Upper lobe of left lung (tissue), 4 donors: Measurements from ENCODE around the gene STX17.

Experiments
- CTCF ChIP-seq, 6 experiments: fragments of 450-650 bp in 4 of 6; fragments of 200-600 bp in 2 of 6; sonication (generic) in 2 of 6; IDR thresholded peaks; one replicate each; pipeline ENCODE4 v1.5.1; 2016 to 2019; ENCODE audit warnings: antibody characterized with exemption in 6 of 6
- EP300 ChIP-seq, 4 donors: sonication (generic); formaldehyde crosslinking; IDR thresholded peaks; one replicate each; pipeline ENCODE4 v1.5.1; 2017; ENCODE audit warnings: antibody characterized with exemption in 4 of 4, control low read depth in 2 of 4

GRCh38 chr9:99966001-99966400 lies 59.5 kb downstream of the STX17 start:
- no peak for TF ChIP-seq CTCF (IDR thresholded peaks at IDR 0.05)
- no peak for TF ChIP-seq EP300 (IDR thresholded peaks at IDR 0.05)
